HCT116 (cell line): ENCODE data around the gene ZNF138. TPM values are rescaled to one million over a fixed set of nuclear protein-coding genes. Genes with fewer than 3 reads are reported as not detected.

Source experiments
- ATAC-seq: fragments of 200-7000 bp; cut with Tn5 transposase; 2 replicates; pipeline ENCODE4 v1.9.1; 2020; ENCODE audit warnings: mild to moderate bottlenecking, moderate library complexity
- BruUV-seq: library from RNA; stranded (reverse); fragments of 400-500 nt; replicated peaks from 2 replicates; lab custom pipeline; 2021; lab: Mats Ljungman, UMichigan
- CTCF ChIA-PET: fragments of 300-600 bp; sonication (Branson Sonifier 250); formaldehyde crosslinking; loops from one replicate; lab custom pipeline; 2021; ENCODE audit warnings: antibody characterized with exemption; lab: Charles Lee
- POLR2A ChIA-PET: fragments of 300-600, 350-600 bp; sonication (Branson Sonifier 250); formaldehyde crosslinking; loops from one replicate; lab custom pipeline; 2021; ENCODE audit warnings: antibody characterized with exemption; lab: Charles Lee
- RAD21 ChIA-PET, 2 experiments: fragments of 300-600 bp; sonication (Branson Sonifier 250); formaldehyde crosslinking; loops; one replicate each; lab custom pipeline; 2023; ENCODE audit warnings: low total read pairs in 2 of 2; ENCODE audit not compliant: uncharacterized antibody in 2 of 2, unreplicated experiment in 2 of 2, low non-redundant PET in 1 of 2; lab: Charles Lee
- DNase-seq: peaks from one replicate; pipeline ENCODE4 v3.0.0-alpha.2; 2010; ENCODE audit warnings: low read depth, low spot score
- H2AFZ ChIP-seq: fragments of 200-600 bp; shearing (Covaris generic), sonication (generic); 2 replicates; pipeline ENCODE4 v1.6.1; 2017; ENCODE audit warnings: low read depth, mixed run types, mixed read lengths, antibody characterized with exemption, low read length; ENCODE audit not compliant: poor library complexity, severe bottlenecking
- H3K27ac ChIP-seq: 2 replicates; pipeline ENCODE4 v1.5.1; 2012; ENCODE audit warnings: low read depth, low read length
- H3K27me3 ChIP-seq: fragments of 200-600 bp; sonication (generic); 2 replicates; pipeline ENCODE4 v1.6.1; 2016; ENCODE audit warnings: mixed run types, low read length, mixed read lengths; ENCODE audit not compliant: insufficient read depth
- H3K36me3 ChIP-seq, 2 experiments: fragments of 200-500 bp in 1 of 2; fragments of 200-600 bp in 1 of 2; sonication (Bioruptor generic) in 1 of 2; sonication (generic) in 1 of 2; 2 replicates each; pipeline versions ENCODE4 v1.5.1 to v1.6.1; 2014 to 2016; ENCODE audit warnings: low read length in 2 of 2, inconsistent platforms in 1 of 2, mixed read lengths in 1 of 2, mixed run types in 1 of 2; ENCODE audit not compliant: insufficient read depth in 2 of 2, control insufficient read depth in 1 of 2
- H3K4me1 ChIP-seq, 2 experiments: fragments of 200-600 bp in 1 of 2; sonication (generic) in 1 of 2; 2 replicates each; pipeline versions ENCODE4 v1.5.1 to v1.6.1; 2012 to 2017; ENCODE audit warnings: low read length in 2 of 2, inconsistent platforms in 1 of 2, mild to moderate bottlenecking in 1 of 2, mixed read lengths in 1 of 2, mixed run types in 1 of 2, moderate library complexity in 1 of 2; ENCODE audit not compliant: insufficient read depth in 2 of 2, control insufficient read depth in 1 of 2
- H3K4me2 ChIP-seq: fragments of 200-600 bp; sonication (generic); 2 replicates; pipeline ENCODE4 v1.6.1; 2017; ENCODE audit warnings: mixed run types, low read length, mixed read lengths
- H3K4me3 ChIP-seq, 2 experiments: fragments of 200-600 bp in 1 of 2; sonication (generic) in 1 of 2; replicated peaks in 1 of 2; 2 replicates each; pipeline ENCODE4 v1.5.1; 2011 to 2016; ENCODE audit warnings: low read length in 2 of 2, control low read depth in 1 of 2, low read depth in 1 of 2, mild to moderate bottlenecking in 1 of 2, mixed read lengths in 1 of 2, mixed run types in 1 of 2
- H3K79me2 ChIP-seq: fragments of 200-600 bp; sonication (generic); 2 replicates; pipeline ENCODE4 v1.6.1; 2017; ENCODE audit warnings: mild to moderate bottlenecking, mixed run types, low read length, moderate library complexity, mixed read lengths; ENCODE audit not compliant: insufficient read depth
- H3K9ac ChIP-seq: fragments of 200-600 bp; sonication (generic); 2 replicates; pipeline ENCODE4 v1.6.1; 2016; ENCODE audit warnings: low read length, mixed read lengths
- H3K9me2 ChIP-seq: fragments of 200-600 bp; sonication (generic), shearing (Covaris generic); 2 replicates; pipeline ENCODE4 v1.6.1; 2017; ENCODE audit warnings: mixed run types, mild to moderate bottlenecking, moderate library complexity; ENCODE audit not compliant: insufficient read depth
- H3K9me3 ChIP-seq, 2 experiments: fragments of 200-500 bp in 1 of 2; fragments of 200-600 bp in 1 of 2; sonication (Bioruptor generic) in 1 of 2; sonication (generic) in 1 of 2; 2 replicates each; pipeline ENCODE4 v1.6.1; 2014 to 2017; ENCODE audit warnings: low read length in 2 of 2, mixed read lengths in 2 of 2, inconsistent platforms in 1 of 2, low read depth in 1 of 2, mild to moderate bottlenecking in 1 of 2, mixed run types in 1 of 2, moderate library complexity in 1 of 2; ENCODE audit not compliant: control insufficient read depth in 1 of 2, insufficient read depth in 1 of 2
- H4K20me1 ChIP-seq: fragments of 200-600 bp; sonication (generic), shearing (Covaris generic); 2 replicates; pipeline ENCODE4 v1.6.1; 2017; ENCODE audit warnings: mixed run types, mild to moderate bottlenecking, moderate library complexity; ENCODE audit not compliant: insufficient read depth
- ATF3 ChIP-seq: IDR thresholded peaks from 2 replicates; pipeline ENCODE4 v1.6.1; 2012
- CBX3 ChIP-seq: IDR thresholded peaks from 2 replicates; pipeline ENCODE4 v1.6.1; 2012; ENCODE audit warnings: low read depth
- CEBPB ChIP-seq: IDR thresholded peaks from 2 replicates; pipeline ENCODE4 v1.6.1; 2012; ENCODE audit warnings: low read depth
- ELF1 ChIP-seq: IDR thresholded peaks from 2 replicates; pipeline ENCODE4 v1.6.1; 2012; ENCODE audit warnings: low read depth, borderline replicate concordance
- EZH2 ChIP-seq: fragments of 200-600 bp; sonication (generic); IDR thresholded peaks from 2 replicates; pipeline ENCODE4 v1.6.1; 2017; ENCODE audit warnings: antibody characterized with exemption, mixed run types
- EZH2phosphoT487 ChIP-seq: fragments of 200-600 bp; IDR thresholded peaks from 2 replicates; pipeline ENCODE4 v1.6.1; 2018; ENCODE audit warnings: antibody characterized with exemption, borderline replicate concordance
- POLR2A ChIP-seq: IDR thresholded peaks from 2 replicates; pipeline ENCODE4 v1.7.0; 2011; ENCODE audit warnings: borderline replicate concordance; ENCODE audit not compliant: insufficient read depth, insufficient read length; ENCODE audit errors: extremely low read depth
- REST ChIP-seq: IDR thresholded peaks from 2 replicates; pipeline ENCODE4 v1.6.1; 2012; ENCODE audit warnings: low read depth
- SIN3A ChIP-seq: IDR thresholded peaks from 2 replicates; pipeline ENCODE4 v1.6.1; 2012; ENCODE audit warnings: low read depth
- SRF ChIP-seq: IDR thresholded peaks from 2 replicates; pipeline ENCODE4 v1.6.1; 2012; ENCODE audit warnings: low read depth
- YY1 ChIP-seq: IDR thresholded peaks from 2 replicates; pipeline ENCODE4 v1.6.1; 2011; ENCODE audit warnings: low read length, low read depth, moderate library complexity, mild to moderate bottlenecking; ENCODE audit not compliant: insufficient replicate concordance; ENCODE audit errors: extremely low read depth
- ZFX ChIP-seq: fragments of 450-650 bp; IDR thresholded peaks from 2 replicates; pipeline ENCODE4 v1.6.1; 2017
- intact Hi-C: fragments of 100-400 bp; cut with micrococcal nuclease; formaldehyde crosslinking; loops from 2 replicates; pipeline ENCODE4 v1.10.0; 2022
- total RNA-seq: library from RNA; stranded (reverse); gene quantifications from one replicate; pipeline ENCODE4 v1.2.1, GENCODE V29; 2021; ENCODE audit not compliant: unreplicated experiment

ZNF138 gene
- total RNA-seq, 1 experiment from 2014 or later, result 10.1 TPM

GRCh38 chr7:64849924-64850499, 55.8 kb downstream of the ZNF138 start:
- no peak overlapping the region for H3K27ac ChIP-seq
- H3K9me3 ChIP-seq, result no peaks in the 10 kb centered on the region
- H3K4me2 ChIP-seq, result no peak overlapping the region
- no peaks in the 10 kb centered on the region for H3K36me3 ChIP-seq
- H3K9ac ChIP-seq, result no peak overlapping the region
- ChIA-PET POLR2A (no interaction called here), RAD21 (no interaction called here), CTCF (no interaction called here)
- ATAC-seq, result no peak
- H3K27me3 ChIP-seq, result no peaks in the 10 kb centered on the region
- intact Hi-C loops, result no loop called here
- H3K4me3 ChIP-seq, result no peak overlapping the region
- no peaks in the 10 kb centered on the region for H4K20me1 ChIP-seq
- DNase-seq, result no peak
- H3K9me2 ChIP-seq, result no peaks in the 10 kb centered on the region
- TF ChIP-seq EZH2phosphoT487 (no peak), CEBPB (no peak), YY1 (no peak), EZH2 (no peak), CBX3 (no peak), REST (no peak), SRF (no peak), SIN3A (no peak), ATF3 (no peak), ELF1 (no peak), POLR2A (no peak), ZFX (no peak)
- no TSS peak for BruUV-seq
- no peaks in the 10 kb centered on the region; a peak in 1 of 4 replicates for H3K4me1 ChIP-seq
- H3K79me2 ChIP-seq, result no peaks in the 10 kb centered on the region
- H2AFZ ChIP-seq, result no peak overlapping the region
